Right lobe of liver (tissue), 4 donors: ENCODE data around the gene ACAD10.
A peak's percentile ranks its signal among the peaks of the same experiment; 100 is the strongest.

Experiments
- POLR2A ChIP-seq: fragments of 450-650 bp; IDR thresholded peaks from one replicate; pipeline ENCODE4 v1.6.1; 2017; ENCODE audit warnings: antibody characterized with exemption, mild to moderate bottlenecking
- TF ChIP-seq, protein P1 (sequence below), 4 donors: fragments of 200-600 bp in 3 of 4; fragments of 450-650 bp in 1 of 4; IDR thresholded peaks; one replicate each; pipeline versions ENCODE4 v1.5.1 to v1.8.0; 2016 to 2022; ENCODE audit warnings: antibody characterized with exemption in 4 of 4, mild to moderate bottlenecking in 2 of 4
- donor health status: DM: no; HTN: no; CAD: no.
- donor health status: DM: no; HTN: no; CAD: no.
- donor health status: DM: no; HTN: yes; CAD: no.

DNA sequence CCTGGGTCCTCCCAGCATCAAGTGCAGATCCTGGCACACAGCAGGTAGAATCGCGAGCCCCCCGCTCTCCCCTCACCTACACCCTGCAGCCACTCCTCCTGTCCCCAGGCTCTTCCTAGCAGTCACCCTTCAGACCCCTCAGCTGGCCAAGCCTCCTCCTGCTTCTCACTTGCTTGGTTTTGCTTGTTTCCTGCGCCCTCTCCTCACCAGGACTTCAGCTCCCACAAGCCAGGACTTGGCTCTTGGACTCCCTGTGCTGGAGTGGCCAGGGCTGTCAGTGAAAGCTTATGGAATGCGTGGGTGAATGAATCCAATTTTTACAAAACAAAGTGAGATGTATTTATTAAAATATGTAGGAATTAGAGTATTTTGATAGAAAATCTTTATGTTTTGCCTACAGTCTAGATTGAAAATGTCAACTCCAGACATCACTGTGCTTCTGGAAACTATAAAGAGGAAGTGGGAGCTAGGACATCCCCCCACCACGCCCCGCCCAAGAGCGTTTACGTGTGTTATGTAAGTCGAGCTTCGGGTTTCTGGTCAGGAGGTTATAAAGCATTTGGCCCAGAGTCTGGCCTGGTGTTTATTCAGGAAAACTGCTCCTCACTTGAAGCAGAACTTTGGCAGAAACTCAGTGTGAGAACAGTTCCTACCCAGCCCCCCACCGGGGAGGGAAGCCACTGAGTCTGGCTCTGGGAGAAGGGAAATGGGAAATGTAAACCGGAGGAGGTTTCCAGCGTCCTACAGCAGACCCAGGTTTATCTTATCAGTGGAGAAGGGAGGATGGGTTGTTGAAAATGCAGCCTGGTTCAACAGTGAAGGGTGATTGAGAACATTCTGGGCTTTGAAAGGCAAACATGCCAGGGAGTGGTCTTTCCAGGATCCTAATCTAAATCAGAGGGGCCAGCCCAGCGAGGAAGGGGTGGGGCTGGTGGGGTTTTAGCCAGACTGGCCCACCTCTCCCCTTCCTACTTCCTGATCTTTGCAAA lies 89.6 kb downstream of the ACAD10 start:
- TF ChIP-seq POLR2A = peak; percentile 71
- TF ChIP-seq, protein P1, sequence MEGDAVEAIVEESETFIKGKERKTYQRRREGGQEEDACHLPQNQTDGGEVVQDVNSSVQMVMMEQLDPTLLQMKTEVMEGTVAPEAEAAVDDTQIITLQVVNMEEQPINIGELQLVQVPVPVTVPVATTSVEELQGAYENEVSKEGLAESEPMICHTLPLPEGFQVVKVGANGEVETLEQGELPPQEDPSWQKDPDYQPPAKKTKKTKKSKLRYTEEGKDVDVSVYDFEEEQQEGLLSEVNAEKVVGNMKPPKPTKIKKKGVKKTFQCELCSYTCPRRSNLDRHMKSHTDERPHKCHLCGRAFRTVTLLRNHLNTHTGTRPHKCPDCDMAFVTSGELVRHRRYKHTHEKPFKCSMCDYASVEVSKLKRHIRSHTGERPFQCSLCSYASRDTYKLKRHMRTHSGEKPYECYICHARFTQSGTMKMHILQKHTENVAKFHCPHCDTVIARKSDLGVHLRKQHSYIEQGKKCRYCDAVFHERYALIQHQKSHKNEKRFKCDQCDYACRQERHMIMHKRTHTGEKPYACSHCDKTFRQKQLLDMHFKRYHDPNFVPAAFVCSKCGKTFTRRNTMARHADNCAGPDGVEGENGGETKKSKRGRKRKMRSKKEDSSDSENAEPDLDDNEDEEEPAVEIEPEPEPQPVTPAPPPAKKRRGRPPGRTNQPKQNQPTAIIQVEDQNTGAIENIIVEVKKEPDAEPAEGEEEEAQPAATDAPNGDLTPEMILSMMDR (IDR thresholded peaks at IDR 0.05) = no peak
